RWPE1 (cell line): ENCODE measurements around the gene ZNF165.
A peak's percentile ranks its signal among the peaks of the same experiment; 100 is the strongest.

Source experiments
- CTCF ChIA-PET: fragments of 350-600 bp; sonication (Branson Sonifier 250); formaldehyde crosslinking; extraction: SDS; loops from one replicate; lab custom pipeline; 2021; lab: Yijun Ruan, JAX
- POLR2A ChIA-PET: fragments of 400-600 bp; formaldehyde crosslinking; extraction: SDS; loops from one replicate; lab custom pipeline; 2020; ENCODE audit warnings: antibody characterized with exemption; ENCODE audit not compliant: low non-redundant PET; lab: Yijun Ruan, JAX
- DNase-seq: peaks from one replicate; pipeline ENCODE4 v3.0.0; 2012; ENCODE audit warnings: low spot score
- H3K27ac ChIP-seq: fragments of 450-650 bp; 2 replicates; pipeline ENCODE4 v1.5.1; 2017
- CTCF ChIP-seq: fragments of 450-650 bp; conservative IDR thresholded peaks from 2 replicates; pipeline ENCODE4 v1.5.1; 2017; ENCODE audit warnings: low read depth, mild to moderate bottlenecking

Gene ZNF165

GRCh38 chr6:28134716-28135115, 54.3 kb downstream of the ZNF165 start:
- POLR2A ChIA-PET: no interaction called here
- no peak for TF ChIP-seq CTCF
- no peak overlapping the region for H3K27ac ChIP-seq
- no peak for DNase-seq
- CTCF ChIA-PET: no interaction called here

GRCh38 chr6:28135393-28135792, 55.0 kb downstream of the ZNF165 start:
- no peak for TF ChIP-seq CTCF
- POLR2A ChIA-PET: no interaction called here
- DNase-seq: no peak
- CTCF ChIA-PET: no interaction called here
- H3K27ac ChIP-seq: no peak overlapping the region

GRCh38 chr6:28136585-28137504, 56.5 kb downstream of the ZNF165 start:
- CTCF ChIA-PET: interaction anchor here (0.6 kb wide), 1 partner anchor 932 kb away, joined by 4 read pairs; no protein-coding TSS in a partner anchor
- DNase-seq: peak; percentile 82
- H3K27ac ChIP-seq: peak overlapping the region; percentile 94
- POLR2A ChIA-PET: no interaction called here
- TF ChIP-seq CTCF: no peak

GRCh38 chr6:28137505-28137981, 57.2 kb downstream of the ZNF165 start:
- CTCF ChIA-PET: no interaction called here
- H3K27ac ChIP-seq: peak overlapping the region; percentile 94
- POLR2A ChIA-PET: no interaction called here
- no peak for DNase-seq
- TF ChIP-seq CTCF: no peak
